Measurements from ENCODE around the gene UNC5A. TPM values are rescaled to one million over a fixed set of nuclear protein-coding genes. Genes with fewer than 3 reads are reported as not detected.

The UNC5A gene
- total and polyA plus RNA-seq, 9 of the 15 experiments (the other 6 are each of a cell fraction or from before 2014, with no cell fraction given), result not detected

GRCh38 chr5:176902911-176903664 is 92.7 kb downstream of the UNC5A start:
- in situ Hi-C loops (cut with MboI) (no loop called here), intact Hi-C loops (cut with micrococcal nuclease) (no loop called here)

GRCh38 chr5:176904276-176904675 is 93.9 kb downstream of the UNC5A start:
- intact Hi-C loops (cut with micrococcal nuclease) (no loop called here), in situ Hi-C loops (cut with MboI) (no loop called here)
- CTCF ChIA-PET (ENCODE audit: low intra/inter-chr PET ratio), result no interaction called here
- no peaks in the 10 kb centered on the region for H3K27me3 ChIP-seq (ENCODE audit: control insufficient read depth in 2 of 2, insufficient read depth in 2 of 2, low read length in 2 of 2)
- H3K27ac ChIP-seq (ENCODE audit: extremely low read depth, low read depth, low read length), result no peak overlapping the region
- peaks cover 3% of the 10 kb centered on the region for H3K9me1 ChIP-seq (ENCODE audit: control insufficient read depth, insufficient read depth, low read length)
- H3K9me3 ChIP-seq (replicated peaks; ENCODE audit: control insufficient read depth, insufficient read depth, low read depth, low read length), result no peaks in the 10 kb centered on the region
- FAIRE-seq (no peak), DNase-seq (ENCODE audit: extremely low read depth in 1 of 4, low spot score in 3 of 4) (no peak), ATAC-seq (no peak)
- no TSS peak for BruUV-seq (replicated peaks)
- H2AFZ ChIP-seq (ENCODE audit: low read depth, low read length), result no peak overlapping the region
- H3K9ac ChIP-seq (ENCODE audit: insufficient read depth in 1 of 2, low read depth in 2 of 2, low read length in 2 of 2), result no peak overlapping the region
- H3K79me2 ChIP-seq (ENCODE audit: control insufficient read depth, insufficient read depth, low read length), result no peaks in the 10 kb centered on the region
- H4K20me1 ChIP-seq (replicated peaks; ENCODE audit: control insufficient read depth, insufficient read depth, low read length), result no peaks in the 10 kb centered on the region
- no peak overlapping the region for H3K4me2 ChIP-seq (ENCODE audit: insufficient read depth, low read length)
- POLR2A ChIA-PET, result no interaction called here
- H3K4me3 ChIP-seq, result no peak overlapping the region
- WGBS (ENCODE audit: insufficient coverage, low coverage, missing lambda C conversion rate), result 92% methylated on average over 3 of the region's 3 CpGs
- no peak for TF ChIP-seq SNAPC5 (CRISPR knock-in tag; IDR thresholded peaks at IDR 0.05)
- no peak for TF ChIP-seq CC2D1A (IDR thresholded peaks at IDR 0.05)
- no peak for TF ChIP-seq FOSL1 (tag; conservative IDR thresholded peaks at IDR 0.05)
- no peak for TF ChIP-seq ESRRB (CRISPR knock-in tag; IDR thresholded peaks at IDR 0.05; ENCODE audit: borderline replicate concordance)
- TF ChIP-seq ZNF24 (IDR thresholded peaks at IDR 0.05), result no peak
- TF ChIP-seq PHB (CRISPR knock-in tag; IDR thresholded peaks at IDR 0.05), result no peak
- TF ChIP-seq BCL6 (CRISPR knock-in tag; IDR thresholded peaks at IDR 0.05), result no peak
- no peak for TF ChIP-seq PHF20 (IDR thresholded peaks at IDR 0.05; ENCODE audit: partially characterized antibody)
- no peak for TF ChIP-seq ZFX (CRISPR knock-in tag; IDR thresholded peaks at IDR 0.05)
- H3K4me1 ChIP-seq (replicated peaks in 1 of 2; ENCODE audit: control insufficient read depth in 2 of 2, insufficient read depth in 2 of 2, low read length in 2 of 2), result no peaks in the 10 kb centered on the region
- H3K36me3 ChIP-seq (ENCODE audit: control insufficient read depth, insufficient read depth, low read length), result peaks cover 74% of the 10 kb centered on the region

More at GRCh38 chr5:176902911-176903664, 92.7 kb downstream of the UNC5A start:
- Histone ChIP-seq H3K4me3 (no peak overlapping the region), H3K4me1 (replicated peaks in 1 of 2; ENCODE audit: control insufficient read depth in 2 of 2, insufficient read depth in 2 of 2, low read length in 2 of 2) (no peaks in the 10 kb centered on the region), H3K9ac (ENCODE audit: insufficient read depth in 1 of 2, low read depth in 2 of 2, low read length in 2 of 2) (no peak overlapping the region), H4K20me1 (replicated peaks; ENCODE audit: control insufficient read depth, insufficient read depth, low read length) (no peaks in the 10 kb centered on the region), H3K9me1 (ENCODE audit: control insufficient read depth, insufficient read depth, low read length) (no peaks in the 10 kb centered on the region), H3K79me2 (ENCODE audit: control insufficient read depth, insufficient read depth, low read length) (no peaks in the 10 kb centered on the region), H3K36me3 (ENCODE audit: control insufficient read depth, insufficient read depth, low read length) (peaks cover 62% of the 10 kb centered on the region), H3K4me2 (ENCODE audit: insufficient read depth, low read length) (no peak overlapping the region), H3K27ac (ENCODE audit: extremely low read depth, low read depth, low read length) (no peak overlapping the region), H3K27me3 (ENCODE audit: control insufficient read depth in 2 of 2, insufficient read depth in 2 of 2, low read length in 2 of 2) (no peaks in the 10 kb centered on the region; a peak in 1 of 5 replicates), H2AFZ (ENCODE audit: low read depth, low read length) (no peak overlapping the region), H3K9me3 (replicated peaks; ENCODE audit: control insufficient read depth, insufficient read depth, low read depth, low read length) (no peaks in the 10 kb centered on the region)
- no peak for DNase-seq (ENCODE audit: extremely low read depth in 1 of 4, low spot score in 3 of 4)
- no peak for ATAC-seq
- TF ChIP-seq CREBBP (IDR thresholded peaks at IDR 0.05; ENCODE audit: low read depth, low read length) (no peak), ZNF507 (tag; conservative IDR thresholded peaks at IDR 0.05) (no peak), CREM (IDR thresholded peaks at IDR 0.05; ENCODE audit: low read depth) (no peak), BCOR (IDR thresholded peaks at IDR 0.05) (no peak), SUPT5H (IDR thresholded peaks at IDR 0.05) (no peak), POLR2G (IDR thresholded peaks at IDR 0.05; ENCODE audit: low read depth, low read length) (0 out of 2 replicates have a peak, but pooled peaks have one; percentile 19), ZNF174 (CRISPR knock-in tag; IDR thresholded peaks at IDR 0.05) (no peak)
- POLR2A ChIA-PET, result interaction anchor here (0.6 to 1.0 kb wide), 2 partner anchors 15 to 37 kb away, joined by 3 read pairs; no protein-coding TSS in a partner anchor
- CTCF ChIA-PET (ENCODE audit: low intra/inter-chr PET ratio), result no interaction called here
- WGBS (ENCODE audit: insufficient coverage, low coverage, missing lambda C conversion rate), result 93% methylated on average over 5 of the region's 5 CpGs
- no peak for FAIRE-seq
- BruUV-seq (replicated peaks), result no TSS peak
